Activated effector memory CD4-positive, alpha-beta T cell treated with anti-CD3 and anti-CD28 coated beads, Interleukin-2, amount 50 U/mL, for 16 hours (primary cell): ENCODE measurements around the gene NKIRAS2.

Experiments
- DNase-seq: peaks from one replicate; pipeline ENCODE4 v3.0.0-alpha.2; 2020

NKIRAS2 gene

GRCh38 chr17:42019509-42020404, at the start of gene NKIRAS2:
TSS of gene NKIRAS2 (plus strand) at chr17:42020090. CDS start at chr17:42021578, 1,488 bp downstream.
- DNase-seq = peak; percentile 98

GRCh38 chr17:41970901-41971331, 49.0 kb upstream of the NKIRAS2 start:
- no peak for DNase-seq

- no peak for DNase-seq
Observed at GRCh38 chr17:41971721-41972523, 48.0 kb upstream of the NKIRAS2 start.

GRCh38 chr17:41972571-41973407, 47.1 kb upstream of the NKIRAS2 start:
- DNase-seq = no peak

- no peak for DNase-seq
Observed at GRCh38 chr17:41973408-41973811, 46.5 kb upstream of the NKIRAS2 start.

GRCh38 chr17:41974031-41974430, 45.9 kb upstream of the NKIRAS2 start:
- DNase-seq = no peak

GRCh38 chr17:41974658-41975057, 45.2 kb upstream of the NKIRAS2 start:
- no peak for DNase-seq

- DNase-seq = no peak
Observed at GRCh38 chr17:41975099-41976083, 44.5 kb upstream of the NKIRAS2 start.

GRCh38 chr17:41976142-41976768, 43.6 kb upstream of the NKIRAS2 start:
- DNase-seq = no peak

GRCh38 chr17:41977991-41978390, 41.9 kb upstream of the NKIRAS2 start:
- DNase-seq = peak; percentile 36

- no peak for DNase-seq
Observed at GRCh38 chr17:41982026-41982760, 37.7 kb upstream of the NKIRAS2 start.

GRCh38 chr17:41984454-41984853, 35.4 kb upstream of the NKIRAS2 start:
- DNase-seq = no peak

- DNase-seq = no peak
Observed at GRCh38 chr17:41985919-41986318, 34.0 kb upstream of the NKIRAS2 start.

- DNase-seq = no peak
Observed at GRCh38 chr17:41986634-41987033, 33.3 kb upstream of the NKIRAS2 start.

GRCh38 chr17:41987642-41988041, 32.2 kb upstream of the NKIRAS2 start:
- DNase-seq = no peak

GRCh38 chr17:41988418-41988817, 31.5 kb upstream of the NKIRAS2 start:
- no peak for DNase-seq

- no peak for DNase-seq
Observed at GRCh38 chr17:41989702-41990419, 30.0 kb upstream of the NKIRAS2 start.

GRCh38 chr17:41992576-41992975, 27.3 kb upstream of the NKIRAS2 start:
- DNase-seq = no peak

GRCh38 chr17:41996855-41997164, 23.1 kb upstream of the NKIRAS2 start:
- DNase-seq = no peak

GRCh38 chr17:41998497-41998896, 21.4 kb upstream of the NKIRAS2 start:
- no peak for DNase-seq
